Neural cell (in vitro differentiated cells): ENCODE data around the gene STIM1. TPM values are rescaled to one million over a fixed set of nuclear protein-coding genes. Genes with fewer than 3 reads are reported as not detected.

Experiments
- H2AFZ ChIP-seq: fragments of 200-600, 300-800 bp; sonication (generic), shearing (Covaris generic); 2 replicates; pipeline ENCODE4 v1.6.0; 2014; ENCODE audit warnings: low read depth, mild to moderate bottlenecking, antibody characterized with exemption, low read length, moderate library complexity
- H3F3A ChIP-seq: fragments of 200-600 bp; shearing (Covaris generic); 2 replicates; pipeline ENCODE4 v1.6.1; 2016; ENCODE audit warnings: mild to moderate bottlenecking, moderate library complexity, mixed read lengths, antibody characterized with exemption, low read length; ENCODE audit not compliant: insufficient read depth, poor library complexity, severe bottlenecking
- H3K27ac ChIP-seq: fragments of 200-600, 300-800 bp; sonication (generic), shearing (Covaris generic); 2 replicates; pipeline ENCODE4 v1.5.1; 2014; ENCODE audit warnings: mild to moderate bottlenecking, low read length, moderate library complexity
- H3K27me3 ChIP-seq: fragments of 300-800, 200-600 bp; sonication (generic), shearing (Covaris generic); 2 replicates; pipeline ENCODE4 v1.6.0; 2014; ENCODE audit warnings: mild to moderate bottlenecking, low read depth, low read length, moderate library complexity; ENCODE audit not compliant: insufficient read depth
- H3K36me3 ChIP-seq: fragments of 300-800, 200-600 bp; sonication (generic), shearing (Covaris generic); 2 replicates; pipeline ENCODE4 v1.5.1; 2014; ENCODE audit warnings: mild to moderate bottlenecking, antibody characterized with exemption, low read length, moderate library complexity; ENCODE audit not compliant: insufficient read depth
- H3K4me2 ChIP-seq: fragments of 300-800, 200-600 bp; sonication (generic), shearing (Covaris generic); 2 replicates; pipeline ENCODE4 v1.6.0; 2014; ENCODE audit warnings: mild to moderate bottlenecking, low read length
- H3K4me3 ChIP-seq: fragments of 300-800, 200-600 bp; sonication (generic), shearing (Covaris generic); 2 replicates; pipeline ENCODE4 v1.5.1; 2014; ENCODE audit warnings: mild to moderate bottlenecking, low read length, moderate library complexity
- H3K79me2 ChIP-seq: fragments of 200-600 bp; shearing (Covaris generic); replicated peaks from 2 replicates; pipeline ENCODE4 v1.6.0; 2014; ENCODE audit warnings: mild to moderate bottlenecking, low read length, moderate library complexity; ENCODE audit not compliant: insufficient read depth
- H3K9ac ChIP-seq: fragments of 300-800, 200-600 bp; sonication (generic), shearing (Covaris generic); 2 replicates; pipeline ENCODE4 v1.6.1; 2016; ENCODE audit warnings: mild to moderate bottlenecking, low read length, mixed read lengths
- H3K9me2 ChIP-seq: fragments of 200-600 bp; shearing (Covaris generic); 2 replicates; pipeline ENCODE4 v1.6.1; 2016; ENCODE audit warnings: mild to moderate bottlenecking, low read length, mixed read lengths; ENCODE audit not compliant: insufficient read depth
- H3K9me3 ChIP-seq: fragments of 200-600, 300-800 bp; sonication (generic), shearing (Covaris generic); 2 replicates; pipeline ENCODE4 v1.6.1; 2016; ENCODE audit warnings: mild to moderate bottlenecking, mixed run types, low read length, moderate library complexity, mixed read lengths
- H4K20me1 ChIP-seq: fragments of 200-600 bp; shearing (Covaris generic); 2 replicates; pipeline ENCODE4 v1.6.1; 2016; ENCODE audit warnings: mild to moderate bottlenecking, mixed run types; ENCODE audit not compliant: insufficient read depth
- EP300 ChIP-seq: fragments of 450-650 bp; conservative IDR thresholded peaks from 2 replicates; pipeline ENCODE4 v1.6.1; 2014; ENCODE audit warnings: antibody characterized with exemption, mild to moderate bottlenecking, moderate library complexity; ENCODE audit not compliant: poor library complexity, severe bottlenecking
- EZH2 ChIP-seq: fragments of 200-600, 300-800 bp; shearing (Covaris generic), sonication (generic); IDR thresholded peaks from 2 replicates; pipeline ENCODE4 v1.6.1; 2014; ENCODE audit warnings: antibody characterized with exemption, low read length, borderline replicate concordance, mild to moderate bottlenecking; ENCODE audit not compliant: insufficient read depth, poor library complexity, severe bottlenecking
- MXI1 ChIP-seq: fragments of 450-650 bp; conservative IDR thresholded peaks from 2 replicates; pipeline ENCODE4 v1.6.1; 2014; ENCODE audit warnings: antibody characterized with exemption, mild to moderate bottlenecking; ENCODE audit not compliant: poor library complexity, severe bottlenecking
- POLR2AphosphoS5 ChIP-seq: IDR thresholded peaks from 2 replicates; pipeline ENCODE4 v1.6.1; 2012
- RAD21 ChIP-seq: fragments of 450-650 bp; conservative IDR thresholded peaks from 2 replicates; pipeline ENCODE4 v1.6.1; 2014; ENCODE audit warnings: antibody characterized with exemption, mild to moderate bottlenecking, moderate library complexity
- REST ChIP-seq: IDR thresholded peaks from 2 replicates; pipeline ENCODE4 v1.6.1; 2012; ENCODE audit warnings: borderline replicate concordance
- SMC3 ChIP-seq: fragments of 450-650 bp; conservative IDR thresholded peaks from 2 replicates; pipeline ENCODE4 v1.6.1; 2014; ENCODE audit warnings: antibody characterized with exemption, mild to moderate bottlenecking, moderate library complexity; ENCODE audit not compliant: poor library complexity
- TAF1 ChIP-seq: IDR thresholded peaks from 2 replicates; pipeline ENCODE4 v1.6.1; 2012; ENCODE audit warnings: low read depth
- polyA plus RNA-seq: library from polyadenylated mRNA; depleted of rRNA; stranded (reverse); fragments of >200 nt; gene quantifications from 2 replicates; pipeline ENCODE4 v1.2.3, GENCODE V29; 2014
- TF ChIP-seq, protein P1 (sequence below): fragments of 450-650 bp; IDR thresholded peaks from 2 replicates; pipeline ENCODE4 v1.5.1; 2014; ENCODE audit warnings: antibody characterized with exemption, mild to moderate bottlenecking, moderate library complexity; ENCODE audit not compliant: poor library complexity, severe bottlenecking

The STIM1 gene
- polyA plus RNA-seq, 1 donor from 2014 or later = 14.5 TPM

- H3K9me2 ChIP-seq = no peaks in the 10 kb centered on the region
- no peak overlapping the region for H3K4me2 ChIP-seq
- no peaks in the 10 kb centered on the region for H3K79me2 ChIP-seq
- H3F3A ChIP-seq = no peaks in the 10 kb centered on the region
- no peaks in the 10 kb centered on the region for H3K27me3 ChIP-seq
- H4K20me1 ChIP-seq = no peaks in the 10 kb centered on the region
- H3K9ac ChIP-seq = no peak overlapping the region
- H3K27ac ChIP-seq = no peak overlapping the region
- TF ChIP-seq REST = no peak
- TF ChIP-seq POLR2AphosphoS5 = no peak
- TF ChIP-seq EP300 = no peak
- no peak for TF ChIP-seq TAF1
- no peak for TF ChIP-seq SMC3
- TF ChIP-seq MXI1 = no peak
- TF ChIP-seq, protein P1, sequence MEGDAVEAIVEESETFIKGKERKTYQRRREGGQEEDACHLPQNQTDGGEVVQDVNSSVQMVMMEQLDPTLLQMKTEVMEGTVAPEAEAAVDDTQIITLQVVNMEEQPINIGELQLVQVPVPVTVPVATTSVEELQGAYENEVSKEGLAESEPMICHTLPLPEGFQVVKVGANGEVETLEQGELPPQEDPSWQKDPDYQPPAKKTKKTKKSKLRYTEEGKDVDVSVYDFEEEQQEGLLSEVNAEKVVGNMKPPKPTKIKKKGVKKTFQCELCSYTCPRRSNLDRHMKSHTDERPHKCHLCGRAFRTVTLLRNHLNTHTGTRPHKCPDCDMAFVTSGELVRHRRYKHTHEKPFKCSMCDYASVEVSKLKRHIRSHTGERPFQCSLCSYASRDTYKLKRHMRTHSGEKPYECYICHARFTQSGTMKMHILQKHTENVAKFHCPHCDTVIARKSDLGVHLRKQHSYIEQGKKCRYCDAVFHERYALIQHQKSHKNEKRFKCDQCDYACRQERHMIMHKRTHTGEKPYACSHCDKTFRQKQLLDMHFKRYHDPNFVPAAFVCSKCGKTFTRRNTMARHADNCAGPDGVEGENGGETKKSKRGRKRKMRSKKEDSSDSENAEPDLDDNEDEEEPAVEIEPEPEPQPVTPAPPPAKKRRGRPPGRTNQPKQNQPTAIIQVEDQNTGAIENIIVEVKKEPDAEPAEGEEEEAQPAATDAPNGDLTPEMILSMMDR = no peak
- no peak for TF ChIP-seq EZH2
- H3K9me3 ChIP-seq = no peaks in the 10 kb centered on the region
- no peaks in the 10 kb centered on the region for H3K36me3 ChIP-seq
- H2AFZ ChIP-seq = no peak overlapping the region
- H3K4me3 ChIP-seq = no peak overlapping the region
Measured at GRCh38 chr11:4065086-4065485, 209.6 kb downstream of the STIM1 start.

- Histone ChIP-seq H3K4me2 (no peak overlapping the region), H4K20me1 (no peaks in the 10 kb centered on the region), H3K36me3 (no peaks in the 10 kb centered on the region), H3F3A (no peaks in the 10 kb centered on the region), H3K9ac (no peak overlapping the region), H3K9me2 (no peaks in the 10 kb centered on the region), H3K27me3 (no peaks in the 10 kb centered on the region), H2AFZ (no peak overlapping the region), H3K79me2 (no peaks in the 10 kb centered on the region), H3K9me3 (no peaks in the 10 kb centered on the region), H3K4me3 (no peak overlapping the region), H3K27ac (no peak overlapping the region)
- TF ChIP-seq EZH2 (no peak), EP300 (no peak), POLR2AphosphoS5 (no peak), SMC3 (no peak), RAD21 (no peak), MXI1 (no peak), REST (no peak), TAF1 (no peak)
- TF ChIP-seq, protein P1 = no peak
Measured at GRCh38 chr11:4065601-4066377, 210.3 kb downstream of the STIM1 start.
